DOHH2 (cell line): ENCODE results near the gene CFTR.

ENCODE experiments used
- CTCF ChIP-seq: fragments of 200-600 bp; sonication (generic); IDR thresholded peaks from one replicate; pipeline ENCODE4 v1.5.1; 2014; ENCODE audit warnings: antibody characterized with exemption, mild to moderate bottlenecking, low read depth, low read length; ENCODE audit not compliant: poor library complexity, severe bottlenecking
- EZH2phosphoT487 ChIP-seq: fragments of 200-600 bp; sonication (generic); IDR thresholded peaks from 2 replicates; pipeline ENCODE4 v1.6.1; 2017; ENCODE audit warnings: borderline replicate concordance, mild to moderate bottlenecking, antibody characterized with exemption, low read length, moderate library complexity, mixed read lengths

- TF ChIP-seq CTCF (no peak), EZH2phosphoT487 (no peak)
These were observed 93.2 kb downstream of the CFTR start for GRCh38 chr7:117572856-117573620.
